Kidney (tissue), 14 donors: ENCODE results near the gene TXN2. TPM values are rescaled to one million over a fixed set of nuclear protein-coding genes. Genes with fewer than 3 reads are reported as not detected.
A peak's percentile ranks its signal among the peaks of the same experiment; 100 is the strongest.

Experiments used
- DNase-seq, 5 donors: peaks; one replicate each; pipeline ENCODE4 v3.0.0-alpha.2; 2013 to 2020
- FAIRE-seq: peaks from 2 replicates; lab custom pipeline; 2012; peaks lifted over from hg19 to GRCh38; lab: Jason Lieb, UNC
- H3K27ac ChIP-seq, 2 donors: one replicate each; pipeline ENCODE4 v1.7.0; 2013; ENCODE audit warnings: low read depth in 2 of 2, low read length in 2 of 2, inconsistent platforms in 1 of 2
- H3K27me3 ChIP-seq: one replicate; pipeline ENCODE4 v1.7.1; 2013; ENCODE audit warnings: low read length, inconsistent platforms; ENCODE audit not compliant: control insufficient read depth, insufficient read depth
- H3K36me3 ChIP-seq, 3 donors: one replicate each; pipeline versions ENCODE4 v1.7.0 to v1.7.1; 2013; ENCODE audit warnings: low read length in 3 of 3, control low read depth in 1 of 3, inconsistent platforms in 1 of 3; ENCODE audit not compliant: insufficient read depth in 3 of 3, control insufficient read depth in 2 of 3
- H3K4me1 ChIP-seq, 3 donors: one replicate each; pipeline versions ENCODE4 v1.7.0 to v1.7.1; 2013; ENCODE audit warnings: low read length in 3 of 3, inconsistent platforms in 1 of 3, low read depth in 1 of 3; ENCODE audit not compliant: control insufficient read depth in 2 of 3, insufficient read depth in 2 of 3
- H3K4me3 ChIP-seq, 3 donors: one replicate each; pipeline versions ENCODE4 v1.7.0 to v1.8.1; 2013; ENCODE audit warnings: low read length in 3 of 3, control low read depth in 1 of 3, inconsistent platforms in 1 of 3
- H3K9ac ChIP-seq, 3 donors: one replicate each; pipeline versions ENCODE4 v1.7.0 to v1.7.1; 2013; ENCODE audit warnings: low read length in 3 of 3, control low read depth in 1 of 3, inconsistent platforms in 1 of 3
- H3K9me3 ChIP-seq, 3 donors: one replicate each; pipeline versions ENCODE4 v1.7.0 to v1.7.1; 2013; ENCODE audit warnings: low read length in 3 of 3, control low read depth in 1 of 3, inconsistent platforms in 1 of 3; ENCODE audit not compliant: control insufficient read depth in 2 of 3, insufficient read depth in 1 of 3
- intact Hi-C: fragments of 100-400 bp; cut with DNase I; formaldehyde crosslinking; loops from one replicate; pipeline ENCODE4 v1.11.1; 2022
- polyA plus RNA-seq: library from polyadenylated mRNA; stranded (reverse); fragments of 350-450 nt; fragmentation: Illumina TruSeq; extraction: RNeasy Lipid Tissue Mini Kit (QIAGEN cat#74804); gene quantifications from one replicate; pipeline ENCODE4 v1.2.3, GENCODE V29; 2014; ENCODE audit warnings: low read depth, low replicate concordance; ENCODE audit not compliant: insufficient read depth
- total RNA-seq: library from RNA; stranded (reverse); fragmentation: NEBNext Ultra II Directional; extraction: Animal tissue kit (Norgen Biotek cat#: 25700); gene quantifications from one replicate; pipeline ENCODE4 v1.2.1, GENCODE V29; 2021
- TF ChIP-seq, protein P1 (sequence below): IDR thresholded peaks from 3 replicates; pipeline ENCODE4 v1.5.1; 2012; ENCODE audit warnings: mild to moderate bottlenecking, moderate library complexity, borderline replicate concordance; ENCODE audit not compliant: insufficient read depth; ENCODE audit errors: extremely low read depth
- donor health status: control.
- donor health status: control.
- donor health status: control.
- donor health status: control.
- donor health status: control.
- donor health status: DM: yes; HTN: yes; CAD: no.
- donor health status: Normal renal cell carcinoma (clear cell type).

Gene TXN2
- total and polyA plus RNA-seq, 2 donors from 2014 or later: 72.8 to 194 TPM

DNA sequence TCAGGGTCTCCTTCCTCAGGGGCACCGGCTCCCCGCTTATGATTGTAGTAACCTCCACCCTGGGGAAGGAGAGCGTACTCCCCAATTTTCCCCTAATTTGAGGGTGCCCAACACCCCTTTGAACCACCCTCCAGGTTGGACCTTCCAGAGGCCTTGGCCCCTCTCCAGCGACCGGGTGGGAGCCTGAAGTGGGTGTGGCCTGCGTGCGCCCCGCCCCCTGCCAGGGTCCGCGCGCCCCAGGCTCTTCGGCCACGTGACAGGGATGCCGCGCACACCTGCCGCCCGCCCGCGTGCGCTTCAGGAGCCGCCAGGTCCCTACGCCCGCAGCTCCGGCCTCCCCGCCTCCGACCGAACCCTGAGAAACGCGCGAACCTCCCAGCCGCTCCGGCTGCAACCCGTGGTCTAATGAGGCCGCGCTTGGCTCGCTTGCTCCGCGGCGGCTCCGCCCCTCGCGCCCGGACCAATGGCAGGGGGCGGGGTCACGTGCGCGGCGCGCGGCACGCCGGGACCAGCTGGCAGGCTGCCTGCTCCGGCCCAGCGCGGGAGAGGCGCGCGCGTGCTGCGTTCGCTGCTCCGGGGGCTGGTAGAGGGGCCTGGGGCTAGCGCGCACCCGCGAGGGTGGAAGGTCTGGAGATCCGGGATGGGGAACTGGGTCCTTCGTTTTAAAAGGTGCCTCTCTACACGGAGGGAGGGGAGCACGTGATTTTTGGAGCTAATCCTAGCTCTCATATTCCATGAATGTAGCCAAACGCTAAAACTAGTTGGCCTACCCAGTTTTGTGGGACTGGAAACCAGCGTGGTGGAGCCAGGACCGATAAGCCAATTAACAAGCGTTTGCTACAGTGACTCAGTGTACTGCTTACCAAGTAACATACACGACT is 25.4 kb upstream of the TXN2 start, which contains the start of gene FOXRED2:
Gene FOXRED2, minus strand, starts transcription at position 404 of the 881 bp plus-strand sequence. CDS start 618 bp downstream, outside the sequence.
- TF ChIP-seq, protein P1, sequence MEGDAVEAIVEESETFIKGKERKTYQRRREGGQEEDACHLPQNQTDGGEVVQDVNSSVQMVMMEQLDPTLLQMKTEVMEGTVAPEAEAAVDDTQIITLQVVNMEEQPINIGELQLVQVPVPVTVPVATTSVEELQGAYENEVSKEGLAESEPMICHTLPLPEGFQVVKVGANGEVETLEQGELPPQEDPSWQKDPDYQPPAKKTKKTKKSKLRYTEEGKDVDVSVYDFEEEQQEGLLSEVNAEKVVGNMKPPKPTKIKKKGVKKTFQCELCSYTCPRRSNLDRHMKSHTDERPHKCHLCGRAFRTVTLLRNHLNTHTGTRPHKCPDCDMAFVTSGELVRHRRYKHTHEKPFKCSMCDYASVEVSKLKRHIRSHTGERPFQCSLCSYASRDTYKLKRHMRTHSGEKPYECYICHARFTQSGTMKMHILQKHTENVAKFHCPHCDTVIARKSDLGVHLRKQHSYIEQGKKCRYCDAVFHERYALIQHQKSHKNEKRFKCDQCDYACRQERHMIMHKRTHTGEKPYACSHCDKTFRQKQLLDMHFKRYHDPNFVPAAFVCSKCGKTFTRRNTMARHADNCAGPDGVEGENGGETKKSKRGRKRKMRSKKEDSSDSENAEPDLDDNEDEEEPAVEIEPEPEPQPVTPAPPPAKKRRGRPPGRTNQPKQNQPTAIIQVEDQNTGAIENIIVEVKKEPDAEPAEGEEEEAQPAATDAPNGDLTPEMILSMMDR: no peak
- H3K4me3 ChIP-seq: peak within 1 kb of the TSS; percentile 49 to 62 (median 60)
- H3K4me1 ChIP-seq: peaks cover 0 to 12% (median 0%) of the 10 kb centered on the region in 3 donors
- no peaks in the 10 kb centered on the region for H3K27me3 ChIP-seq
- FAIRE-seq: no peak
- H3K9ac ChIP-seq: peak within 1 kb of the TSS; percentile 5 to 69 (median 19)
- DNase-seq: peak; percentile 91 to 96 (median 95)
- intact Hi-C loops: no loop called here
- H3K9me3 ChIP-seq: no peaks in the 10 kb centered on the region
- peaks cover 3 to 12% (median 9%) of the 10 kb centered on the region in 3 donors for H3K36me3 ChIP-seq
- H3K27ac ChIP-seq: peak within 1 kb of the TSS; percentile 6 to 57

DNA sequence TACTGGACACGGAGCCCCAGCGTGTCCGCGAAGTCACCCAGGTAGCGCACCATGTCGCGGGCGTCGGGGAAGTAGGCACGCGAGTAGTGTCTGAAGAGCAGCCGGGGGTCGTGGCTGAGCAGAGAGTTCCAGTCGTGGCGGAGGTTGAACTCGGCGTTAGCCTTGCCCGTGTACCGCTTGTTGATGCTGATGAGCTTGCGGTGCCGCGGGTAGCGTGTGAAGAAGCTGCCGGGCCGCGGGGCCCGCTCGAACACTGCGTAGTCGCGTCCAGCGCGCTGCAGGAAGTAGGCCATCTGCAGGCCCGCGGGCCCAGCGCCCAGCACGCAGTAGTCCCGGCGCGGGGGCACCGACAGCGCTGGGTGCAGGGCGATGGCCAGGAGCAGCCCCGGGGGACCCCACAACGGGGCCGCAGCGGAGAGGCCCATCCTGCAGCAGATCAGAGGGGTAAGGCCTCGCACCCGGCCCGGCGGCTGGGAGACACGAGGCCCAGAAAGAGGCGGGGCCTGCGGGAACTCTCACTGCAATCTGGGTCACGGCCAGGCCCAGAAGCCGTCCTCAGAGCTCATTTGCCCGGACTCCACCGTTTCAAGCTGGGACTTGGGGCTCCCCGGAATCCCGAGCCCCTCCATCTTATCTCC is 24.7 kb upstream of the TXN2 start:
- peaks cover 0 to 12% (median 0%) of the 10 kb centered on the region in 3 donors for H3K4me1 ChIP-seq
- H3K27me3 ChIP-seq: no peaks in the 10 kb centered on the region
- DNase-seq: peak in 2 of 5 donors; percentile 77 to 84
- no peaks in the 10 kb centered on the region for H3K9me3 ChIP-seq
- no peak for FAIRE-seq
- no peak overlapping the region for H3K9ac ChIP-seq
- H3K4me3 ChIP-seq: peak overlapping the region in 2 of 3 donors; percentile 27 to 60
- TF ChIP-seq, protein P1: no peak
- intact Hi-C loops: no loop called here
- peaks cover 3 to 7% (median 3%) of the 10 kb centered on the region in 3 donors for H3K36me3 ChIP-seq
- peak overlapping the region in 1 of 2 donors; percentile 57 for H3K27ac ChIP-seq

DNA sequence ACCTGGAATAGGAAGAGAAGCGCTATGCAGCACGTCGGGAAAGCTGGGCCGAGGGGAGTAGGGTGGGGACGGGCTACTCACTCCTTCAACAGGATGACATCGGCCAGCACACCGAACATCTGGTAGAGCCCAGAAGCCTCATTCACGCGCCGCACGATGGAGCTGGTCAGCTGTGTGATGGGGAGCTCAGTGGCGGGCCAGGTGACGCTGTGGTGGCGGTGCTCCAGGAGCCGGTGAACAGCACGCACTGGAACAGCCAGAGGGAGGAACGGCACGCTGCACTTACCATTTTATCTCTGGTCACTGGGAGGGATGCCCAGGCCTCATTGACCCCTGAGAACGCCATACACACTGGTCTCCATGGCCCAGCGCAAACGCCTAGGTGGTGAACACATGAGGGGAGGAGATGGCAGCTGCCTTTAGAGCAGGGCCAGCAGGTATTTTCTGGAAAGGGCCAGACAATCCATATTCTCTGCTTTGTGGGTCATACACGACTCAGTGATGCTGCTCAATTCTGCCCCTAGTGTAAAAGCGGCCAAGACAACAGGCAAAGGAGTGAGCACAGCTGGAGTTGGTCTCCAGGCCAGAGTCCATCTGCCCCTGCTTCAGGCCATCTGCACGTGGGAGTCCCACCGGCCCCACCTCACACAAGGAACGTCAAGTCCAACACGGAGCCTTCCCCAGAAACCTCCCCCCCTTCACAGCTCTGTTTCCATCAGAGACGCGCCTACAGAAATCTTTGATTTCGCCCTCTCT is 16.6 kb upstream of the TXN2 start:
- no peak overlapping the region for H3K27ac ChIP-seq
- no peak for FAIRE-seq
- TF ChIP-seq, protein P1: no peak
- intact Hi-C loops: no loop called here
- H3K36me3 ChIP-seq: peaks cover 0 to 11% (median 0%) of the 10 kb centered on the region in 3 donors
- H3K9ac ChIP-seq: no peak overlapping the region
- no peaks in the 10 kb centered on the region for H3K27me3 ChIP-seq
- DNase-seq: no peak
- no peaks in the 10 kb centered on the region for H3K9me3 ChIP-seq
- no peaks in the 10 kb centered on the region for H3K4me1 ChIP-seq
- no peak overlapping the region for H3K4me3 ChIP-seq
